HG03521 (cell line): ENCODE measurements around the gene PPFIA1.
A peak's percentile ranks its signal among the peaks of the same experiment; 100 is the strongest.
"Not testable (repeated sequence)": the region's sequence is repeated elsewhere in the genome, so short reads cannot be mapped to it uniquely, and the experiment has no call there.

Experiments
- ATAC-seq: cut with Tn5 transposase; IDR thresholded peaks from one replicate; pipeline ENCODE4 v1.9.1; 2021; ENCODE audit warnings: mild to moderate bottlenecking, moderate library complexity; ENCODE audit not compliant: unreplicated experiment

Gene PPFIA1

GRCh38 chr11:70250876-70251658, 19.4 kb upstream of the PPFIA1 start:
- no peak for ATAC-seq

GRCh38 chr11:70251659-70252321, 18.7 kb upstream of the PPFIA1 start:
- no peak for ATAC-seq

- ATAC-seq, result no peak
These were observed 17.6 kb upstream of the PPFIA1 start for GRCh38 chr11:70252844-70253243.

- no peak for ATAC-seq
These were observed 14.9 kb upstream of the PPFIA1 start for GRCh38 chr11:70255477-70256116.

- not testable (repeated sequence) for ATAC-seq
These were observed 11.4 kb upstream of the PPFIA1 start for GRCh38 chr11:70259077-70259476.

GRCh38 chr11:70262951-70263350, 7.5 kb upstream of the PPFIA1 start:
- ATAC-seq, result no peak

GRCh38 chr11:70263363-70263762, 7.1 kb upstream of the PPFIA1 start:
- no peak for ATAC-seq

GRCh38 chr11:70265341-70265740, 5.1 kb upstream of the PPFIA1 start:
- ATAC-seq, result no peak

GRCh38 chr11:70267405-70267950, 3.0 kb upstream of the PPFIA1 start:
- no peak for ATAC-seq

GRCh38 chr11:70268526-70268925, 2.0 kb upstream of the PPFIA1 start:
- ATAC-seq, result no peak

GRCh38 chr11:70270877-70271648, 573 bp downstream of the PPFIA1 start:
- ATAC-seq, result peak; percentile 40

- no peak for ATAC-seq
These were observed 1.1 kb downstream of the PPFIA1 start for GRCh38 chr11:70271649-70271953.

- ATAC-seq, result no peak
These were observed 1.5 kb downstream of the PPFIA1 start for GRCh38 chr11:70272009-70272408.

GRCh38 chr11:70278994-70279393, 8.5 kb downstream of the PPFIA1 start:
- ATAC-seq, result no peak

GRCh38 chr11:70281156-70281609, 10.7 kb downstream of the PPFIA1 start:
- no peak for ATAC-seq

- ATAC-seq, result no peak
These were observed 11.5 kb downstream of the PPFIA1 start for GRCh38 chr11:70282012-70282411.

- ATAC-seq, result no peak
These were observed 18.2 kb downstream of the PPFIA1 start for GRCh38 chr11:70288721-70289120.

- no peak for ATAC-seq
These were observed 19.1 kb downstream of the PPFIA1 start for GRCh38 chr11:70289582-70289981.

GRCh38 chr11:70290361-70291065, 20.0 kb downstream of the PPFIA1 start:
- ATAC-seq, result no peak

- no peak for ATAC-seq
These were observed 21.7 kb downstream of the PPFIA1 start for GRCh38 chr11:70292166-70292565.
